Activated CD4-positive, alpha-beta T cell treated with anti-CD3 and anti-CD28 coated beads for 48 hours (primary cell): Measurements from ENCODE around the gene AHCYL1.

Experiments
- DNase-seq: peaks from one replicate; pipeline ENCODE4 v3.0.0-alpha.2; 2020

The AHCYL1 gene

DNA sequence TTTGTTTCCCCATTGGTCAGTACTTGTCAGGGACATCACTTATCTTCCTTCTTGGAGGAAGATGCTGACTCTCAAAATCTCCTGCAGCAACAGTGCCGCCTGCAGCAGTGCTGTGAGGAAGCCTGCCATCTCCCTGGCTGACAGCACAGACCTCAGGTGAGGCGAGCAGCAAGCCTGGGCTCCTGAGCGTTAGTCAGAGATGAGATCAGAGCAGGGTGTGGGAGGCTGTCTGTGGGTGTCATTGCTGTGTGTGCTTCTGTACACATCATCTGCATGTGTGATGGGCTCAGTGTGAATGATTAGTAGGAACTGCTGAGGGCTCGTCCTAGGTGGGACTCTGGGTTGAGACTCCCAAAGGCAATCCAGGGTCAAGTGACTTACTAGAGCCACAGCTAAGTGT, 56.0 kb downstream of the AHCYL1 start:
- DNase-seq, result peak; percentile 52

DNA sequence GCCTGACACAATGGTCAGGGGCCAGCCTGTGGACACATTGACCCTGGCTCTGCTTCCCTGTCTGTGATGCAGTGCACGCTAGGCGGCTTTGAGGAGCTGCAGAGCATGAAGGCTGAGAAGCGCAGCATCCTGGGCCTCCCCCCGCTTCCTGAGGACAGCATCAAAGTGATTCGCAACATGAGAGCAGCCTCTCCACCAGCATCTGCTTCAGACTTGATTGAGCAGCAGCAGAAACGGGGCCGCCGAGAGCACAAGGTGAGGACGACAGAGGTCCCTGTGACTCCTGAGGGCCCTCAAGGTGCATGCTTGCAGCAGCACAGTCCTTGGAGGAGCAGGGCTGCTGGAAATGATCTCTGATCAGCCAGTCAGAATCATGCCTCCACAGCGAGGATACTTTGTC, 58.5 kb downstream of the AHCYL1 start:
- no peak for DNase-seq

DNA sequence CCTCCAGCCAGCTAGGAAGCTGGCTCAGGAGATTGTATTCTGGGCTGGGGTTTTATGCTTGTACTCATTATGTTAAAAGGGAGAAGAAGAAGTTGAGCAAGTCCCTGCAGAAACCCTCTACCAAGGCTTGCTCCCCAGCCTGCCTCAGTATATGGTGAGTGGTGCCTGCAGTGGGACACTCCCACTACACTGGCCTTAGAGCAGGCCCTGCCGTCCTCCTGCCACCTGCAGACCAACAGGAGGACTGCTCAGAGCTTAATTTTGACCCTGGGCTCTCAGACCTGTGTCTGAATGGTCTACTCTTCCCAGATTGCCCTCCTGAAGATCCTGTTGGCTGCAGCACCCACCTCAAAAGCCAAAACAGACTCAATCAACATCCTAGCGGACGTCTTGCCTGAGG, 62.9 kb downstream of the AHCYL1 start:
- no peak for DNase-seq

DNA sequence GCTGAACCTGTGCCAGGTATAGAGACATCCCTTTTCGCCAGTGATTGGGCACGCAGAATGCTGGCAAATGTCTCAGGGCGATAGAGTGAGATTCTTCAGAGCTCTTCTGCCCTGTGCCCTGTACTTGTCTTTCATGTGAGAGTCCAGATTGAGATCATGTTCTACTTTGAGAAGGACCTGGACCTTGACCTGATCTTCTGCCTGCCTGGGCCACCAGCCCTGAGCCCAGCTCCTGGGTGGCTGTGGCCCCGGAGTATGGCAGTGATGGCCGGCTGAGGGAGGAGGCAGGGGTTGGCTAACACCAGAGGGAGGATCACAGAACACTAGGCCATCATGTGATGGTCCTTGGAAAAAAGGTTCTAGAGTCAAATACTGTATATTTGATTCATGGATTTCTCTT, 63.7 kb downstream of the AHCYL1 start:
- no peak for DNase-seq

DNA sequence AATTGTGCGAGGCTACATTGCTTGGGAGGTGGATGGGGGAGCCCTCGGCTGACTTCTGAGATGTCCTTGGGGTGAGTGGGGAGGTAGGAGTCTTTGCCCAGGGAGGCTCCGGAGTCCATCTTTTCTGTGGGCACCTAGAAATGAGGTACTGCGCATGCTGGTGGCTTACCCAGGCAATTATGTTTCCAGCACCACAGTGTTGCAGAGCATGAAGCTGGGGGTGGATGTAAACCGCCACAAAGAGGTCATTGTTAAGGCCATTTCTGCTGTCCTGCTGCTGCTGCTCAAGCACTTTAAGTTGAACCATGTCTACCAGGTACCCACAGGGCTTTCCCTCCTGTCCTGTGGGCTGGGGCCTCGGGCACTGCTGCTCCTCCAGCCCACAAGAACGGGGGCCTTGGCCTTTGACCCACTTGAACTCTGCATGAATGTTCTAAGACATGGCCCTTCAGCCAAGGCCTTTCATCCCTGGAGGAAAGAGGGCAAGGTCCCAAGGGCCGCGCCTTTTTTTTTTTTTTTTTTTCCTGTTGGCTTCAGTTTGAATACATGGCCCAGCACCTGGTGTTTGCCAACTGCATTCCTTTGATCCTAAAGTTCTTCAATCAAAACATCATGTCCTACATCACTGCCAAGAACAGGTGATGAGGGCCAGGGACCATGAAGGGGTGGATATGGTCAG, 64.5 kb downstream of the AHCYL1 start:
- DNase-seq, result no peak

DNA sequence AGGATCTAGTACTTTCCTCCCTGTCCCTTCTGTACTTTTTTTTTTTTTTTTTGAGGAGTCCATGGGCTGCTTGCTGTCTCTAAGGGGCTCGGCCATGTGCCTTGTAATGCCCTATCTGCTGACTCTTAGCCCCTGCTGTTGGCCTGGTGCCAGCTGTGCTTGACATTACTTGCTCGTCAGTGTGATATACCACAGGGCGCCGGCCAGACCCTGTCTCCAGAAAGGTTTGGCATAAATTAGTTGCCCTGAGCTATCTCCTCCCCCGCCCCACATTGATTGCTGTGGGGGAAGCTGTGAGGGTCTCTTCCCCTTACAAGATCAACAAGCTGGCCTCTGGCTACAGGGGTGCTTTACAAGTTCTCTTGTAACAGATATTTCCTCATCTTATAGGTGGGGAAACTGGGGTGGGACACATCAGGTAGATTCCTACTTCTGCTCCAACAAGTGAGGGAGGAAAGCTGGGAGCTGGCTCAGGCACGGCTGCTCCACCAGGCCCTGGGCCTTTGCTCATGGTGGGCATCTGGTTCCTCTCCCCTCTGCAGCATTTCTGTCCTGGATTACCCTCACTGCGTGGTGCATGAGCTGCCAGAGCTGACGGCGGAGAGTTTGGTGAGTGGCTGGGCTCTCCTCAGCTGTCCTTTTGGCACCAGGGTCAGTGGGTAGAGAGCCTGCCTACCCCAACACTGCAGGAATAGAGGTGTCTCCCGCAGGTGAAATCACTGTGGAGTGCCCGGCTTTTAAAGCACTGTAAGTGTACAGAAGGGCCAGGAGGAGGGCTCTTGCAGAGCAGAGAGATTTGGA, 65.4 kb downstream of the AHCYL1 start:
- no peak for DNase-seq

DNA sequence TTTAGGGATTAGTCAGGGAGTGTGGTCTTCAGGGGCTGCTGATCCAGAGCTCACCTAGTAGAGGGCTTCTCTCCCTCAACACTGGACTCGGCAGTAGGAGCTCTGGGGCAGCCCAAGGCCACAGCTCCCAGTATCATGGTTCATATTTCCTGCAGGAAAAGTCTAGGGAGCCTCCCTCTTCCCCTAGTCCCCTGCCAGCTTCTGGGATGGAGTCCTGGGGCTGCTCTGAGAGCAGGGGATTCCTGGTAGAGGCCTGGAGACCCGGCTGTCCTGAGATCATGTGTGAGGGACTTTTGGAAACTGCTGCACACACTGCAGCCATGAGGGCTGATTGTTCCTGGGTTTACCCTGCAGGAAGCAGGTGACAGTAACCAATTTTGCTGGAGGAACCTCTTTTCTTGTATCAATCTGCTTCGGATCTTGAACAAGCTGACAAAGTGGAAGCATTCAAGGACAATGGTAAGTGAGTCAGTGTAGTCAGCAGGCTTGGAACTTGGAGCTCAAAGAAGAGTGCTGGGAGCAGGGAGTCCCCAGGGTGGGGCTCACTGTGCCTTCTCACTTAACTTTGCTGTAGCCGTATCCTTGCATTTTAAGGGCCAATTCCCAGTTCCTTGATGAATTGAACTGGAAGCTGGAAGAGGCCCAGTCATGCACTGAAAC, 66.2 kb downstream of the AHCYL1 start:
- DNase-seq, result no peak

DNA sequence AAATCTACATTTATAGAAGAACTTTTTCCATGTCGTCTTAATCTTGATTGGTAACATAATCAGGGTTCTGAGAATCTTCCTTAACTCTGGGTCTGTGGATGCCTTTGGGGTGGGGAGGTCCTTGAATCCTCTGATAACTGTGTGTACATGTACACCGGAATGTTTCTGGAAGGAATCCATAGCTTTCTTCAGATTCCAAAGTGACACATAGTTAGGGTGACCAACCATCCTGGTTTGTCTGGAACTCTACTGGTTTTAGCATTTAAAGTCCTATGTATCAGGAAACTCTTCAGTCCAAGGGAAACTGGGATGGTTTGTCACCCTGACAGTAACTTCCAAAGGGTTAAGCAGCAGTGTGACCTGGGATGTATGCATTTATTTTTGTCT, 66.7 kb downstream of the AHCYL1 start:
- no peak for DNase-seq

DNA sequence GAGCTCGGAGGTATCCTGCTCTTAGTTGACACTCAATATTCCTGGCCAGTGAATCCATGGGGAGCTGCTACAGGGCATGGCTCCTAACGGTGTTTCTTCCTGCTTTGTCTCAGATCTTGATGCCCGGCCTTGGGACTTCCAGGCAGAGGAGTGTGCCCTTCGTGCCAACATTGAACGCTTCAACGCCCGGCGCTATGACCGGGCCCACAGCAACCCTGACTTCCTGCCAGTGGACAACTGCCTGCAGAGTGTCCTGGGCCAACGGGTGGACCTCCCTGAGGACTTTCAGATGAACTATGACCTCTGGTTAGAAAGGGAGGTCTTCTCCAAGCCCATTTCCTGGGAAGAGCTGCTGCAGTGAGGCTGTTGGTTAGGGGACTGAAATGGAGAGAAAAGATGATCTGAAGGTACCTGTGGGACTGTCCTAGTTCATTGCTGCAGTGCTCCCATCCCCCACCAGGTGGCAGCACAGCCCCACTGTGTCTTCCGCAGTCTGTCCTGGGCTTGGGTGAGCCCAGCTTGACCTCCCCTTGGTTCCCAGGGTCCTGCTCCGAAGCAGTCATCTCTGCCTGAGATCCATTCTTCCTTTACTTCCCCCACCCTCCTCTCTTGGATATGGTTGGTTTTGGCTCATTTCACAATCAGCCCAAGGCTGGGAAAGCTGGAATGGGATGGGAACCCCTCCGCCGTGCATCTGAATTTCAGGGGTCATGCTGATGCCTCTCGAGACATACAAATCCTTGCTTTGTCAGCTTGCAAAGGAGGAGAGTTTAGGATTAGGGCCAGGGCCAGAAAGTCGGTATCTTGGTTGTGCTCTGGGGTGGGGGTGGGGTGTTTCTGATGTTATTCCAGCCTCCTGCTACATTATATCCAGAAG, 69.2 kb downstream of the AHCYL1 start:
- peak; percentile 80 for DNase-seq

DNA sequence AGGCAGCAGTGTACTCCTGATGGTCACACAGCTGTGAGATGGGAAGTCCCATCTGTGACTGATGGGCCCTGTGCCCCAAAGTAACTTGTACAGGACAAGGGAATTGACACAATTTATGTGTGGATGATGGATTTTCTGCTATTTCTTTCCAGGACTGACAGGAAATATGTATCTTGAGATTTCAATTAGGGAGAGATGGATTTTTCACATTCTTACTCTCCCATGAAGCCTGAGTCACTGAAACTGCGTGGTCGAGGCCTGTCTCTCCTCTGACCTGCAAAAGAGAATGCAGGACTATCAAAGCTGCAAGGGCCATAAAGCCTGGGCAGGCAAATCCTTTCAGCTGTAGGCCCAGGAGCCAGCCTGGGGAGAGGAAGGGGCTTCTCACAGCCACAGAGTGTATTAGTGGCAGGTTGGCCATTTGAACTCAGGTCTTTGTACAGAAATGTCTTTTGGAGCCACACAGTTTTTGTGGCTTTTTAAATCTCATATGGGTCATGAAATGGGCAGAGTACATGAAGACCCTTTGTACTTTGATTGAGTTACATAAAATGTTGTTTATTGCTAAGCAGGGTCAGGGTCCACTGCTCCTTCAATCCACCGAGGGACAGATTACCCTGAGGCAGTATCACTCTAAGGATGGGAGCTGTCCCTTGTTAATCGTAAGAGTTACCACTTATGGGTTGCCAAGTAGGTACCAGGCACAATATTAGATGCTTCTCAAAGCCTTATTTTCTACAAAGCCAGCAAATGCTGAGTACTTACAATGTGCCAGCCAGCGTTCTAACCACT, 71.1 kb downstream of the AHCYL1 start:
- DNase-seq, result no peak

DNA sequence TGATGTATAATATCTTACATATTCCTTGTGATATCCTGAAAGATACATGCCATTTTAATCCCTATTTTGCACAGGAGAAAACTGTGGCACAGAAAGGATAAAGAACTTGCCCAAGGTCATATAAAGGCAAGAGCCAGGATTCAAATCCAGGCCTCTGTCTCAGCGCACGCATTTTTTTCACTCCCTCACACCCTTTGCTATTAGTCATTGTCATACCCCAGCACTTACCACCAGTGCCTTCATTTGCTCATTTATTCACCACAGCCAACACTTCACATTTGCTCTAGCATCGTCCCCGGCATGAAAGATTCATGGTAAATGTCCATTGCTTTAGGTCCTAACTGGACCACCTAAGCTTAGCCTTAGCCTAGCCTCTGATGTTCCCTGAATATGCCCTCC, 71.7 kb downstream of the AHCYL1 start:
- DNase-seq, result no peak

DNA sequence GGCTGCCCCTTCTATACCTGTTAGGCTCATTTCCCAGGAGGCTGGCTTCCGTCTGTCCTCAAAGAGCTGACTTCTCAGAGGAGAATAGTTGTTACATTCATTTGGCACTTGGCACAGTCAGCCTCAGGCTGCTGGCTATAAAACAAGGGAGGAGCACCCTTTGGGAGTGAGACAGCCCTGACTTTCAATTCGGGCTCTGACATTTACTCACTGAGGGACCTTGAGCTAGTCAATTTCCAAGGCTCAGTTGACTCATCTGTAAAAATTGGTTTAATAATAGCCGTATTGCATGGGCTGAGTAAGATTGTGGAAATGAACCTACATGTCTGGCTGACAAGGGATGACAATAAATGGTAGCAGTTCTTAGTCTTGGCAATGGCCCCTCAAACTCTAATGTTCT, 72.2 kb downstream of the AHCYL1 start:
- DNase-seq, result no peak

DNA sequence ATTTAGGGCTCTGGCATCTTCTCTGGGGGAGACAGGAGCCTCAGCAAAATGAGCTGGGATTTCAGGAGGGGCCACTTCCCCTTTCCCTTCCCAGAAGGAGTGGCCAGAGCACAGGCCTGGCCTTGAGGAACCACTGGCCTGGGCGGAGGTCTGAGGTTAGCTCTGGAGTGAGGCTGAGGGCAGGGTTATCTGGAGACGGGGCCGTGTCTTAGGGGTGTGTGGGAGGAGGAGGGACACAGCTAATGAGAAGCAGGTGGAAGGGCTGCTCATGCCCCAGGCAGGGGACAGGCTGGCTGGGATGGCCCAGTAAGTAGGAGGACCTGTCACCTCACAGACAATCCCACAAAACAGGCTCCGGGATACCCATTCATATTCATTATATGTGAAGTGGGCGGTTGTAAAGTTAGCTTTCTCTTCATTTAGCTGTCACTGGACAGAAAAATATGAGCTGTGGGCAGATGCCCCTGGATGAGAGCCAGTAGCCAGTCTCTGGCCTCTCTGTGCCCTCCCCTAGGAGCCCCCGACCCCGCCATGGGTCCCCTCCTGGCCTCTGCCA, 73.5 kb downstream of the AHCYL1 start:
- no peak for DNase-seq

DNA sequence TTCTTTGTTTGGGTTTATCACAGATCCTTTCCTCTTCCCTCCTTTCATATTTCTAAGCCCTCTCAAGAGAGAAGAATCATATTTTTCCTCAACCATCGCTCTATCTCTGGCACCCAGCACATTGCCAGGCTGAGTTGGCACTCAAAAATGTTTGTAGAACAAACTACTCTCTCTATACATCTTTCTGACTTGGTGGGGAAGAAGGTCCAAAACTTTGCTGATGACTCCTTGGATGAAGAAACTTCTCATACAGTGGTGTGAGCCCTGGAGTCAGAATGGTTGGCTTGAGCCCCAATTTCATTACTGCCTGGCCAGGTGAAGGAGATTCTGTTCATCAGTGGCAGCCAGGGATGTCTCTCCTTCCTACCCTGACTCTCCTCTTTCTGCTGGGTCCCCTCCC, 74.0 kb downstream of the AHCYL1 start:
- no peak for DNase-seq

DNA sequence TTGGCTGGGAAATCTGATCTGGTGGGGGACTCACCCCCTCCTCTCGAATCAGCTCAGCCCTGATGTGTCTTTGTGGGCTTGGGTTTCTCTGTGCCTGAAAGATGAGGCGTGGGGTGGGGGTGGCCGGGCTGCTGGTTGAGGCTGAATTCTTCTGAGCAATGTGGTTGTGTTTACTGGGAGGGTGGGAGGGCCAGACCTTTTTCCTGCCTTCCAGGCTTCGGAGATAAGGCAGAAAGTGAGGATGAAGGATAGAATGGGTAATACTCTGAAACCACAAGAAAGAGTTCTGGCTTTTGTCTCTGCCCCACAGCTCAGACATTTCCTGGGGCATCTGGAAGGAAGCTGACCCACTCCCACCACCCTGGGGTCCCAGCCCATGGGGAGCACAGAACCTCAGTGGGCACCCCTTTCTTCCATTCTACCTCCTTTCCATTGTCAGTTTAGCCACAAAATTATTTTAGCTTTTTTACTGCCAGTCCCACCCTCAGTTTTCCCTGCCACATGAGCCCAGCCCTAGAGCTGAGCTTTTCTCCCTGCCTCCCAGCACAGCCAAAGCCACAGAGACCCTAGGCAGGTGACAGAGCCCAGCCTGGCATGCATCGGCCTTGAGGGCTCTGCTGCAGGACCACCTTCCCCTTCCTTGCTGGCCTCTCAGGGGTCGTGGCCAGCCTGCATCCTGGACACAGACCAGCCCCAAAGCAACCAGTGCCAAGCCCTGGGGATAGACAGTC, 74.7 kb downstream of the AHCYL1 start:
- DNase-seq, result no peak

DNA sequence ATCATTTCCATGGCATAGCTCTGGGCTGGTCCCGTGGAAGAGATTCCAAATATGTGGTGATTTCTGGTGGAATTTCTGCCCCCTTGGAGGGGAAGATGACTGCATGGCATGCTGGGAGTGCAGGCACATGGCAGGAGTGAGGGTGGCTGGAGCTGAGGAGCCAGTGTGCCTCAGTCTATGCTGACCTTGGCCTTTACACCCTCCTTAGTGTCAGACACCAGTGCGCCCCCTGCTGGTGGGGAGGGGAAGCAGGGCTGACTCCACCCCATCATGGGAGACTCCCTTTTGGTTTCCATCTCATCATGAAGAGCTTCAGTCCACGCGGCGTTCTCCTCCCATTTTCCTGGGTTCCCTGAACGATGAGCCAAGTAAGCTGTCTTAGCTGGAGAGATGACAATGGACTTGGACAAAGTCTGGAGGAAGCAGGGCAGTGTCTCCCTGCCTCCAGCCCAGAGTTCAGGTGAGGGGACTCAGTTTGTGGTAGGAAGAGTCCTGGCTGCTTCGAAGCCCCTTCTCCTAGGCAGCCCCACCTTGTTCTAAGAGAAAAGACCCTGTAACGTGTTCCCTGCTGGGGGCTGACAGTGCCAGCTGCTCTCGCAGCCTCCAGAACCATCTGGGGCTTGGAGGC, 75.6 kb downstream of the AHCYL1 start:
- peak; percentile 88 for DNase-seq

DNA sequence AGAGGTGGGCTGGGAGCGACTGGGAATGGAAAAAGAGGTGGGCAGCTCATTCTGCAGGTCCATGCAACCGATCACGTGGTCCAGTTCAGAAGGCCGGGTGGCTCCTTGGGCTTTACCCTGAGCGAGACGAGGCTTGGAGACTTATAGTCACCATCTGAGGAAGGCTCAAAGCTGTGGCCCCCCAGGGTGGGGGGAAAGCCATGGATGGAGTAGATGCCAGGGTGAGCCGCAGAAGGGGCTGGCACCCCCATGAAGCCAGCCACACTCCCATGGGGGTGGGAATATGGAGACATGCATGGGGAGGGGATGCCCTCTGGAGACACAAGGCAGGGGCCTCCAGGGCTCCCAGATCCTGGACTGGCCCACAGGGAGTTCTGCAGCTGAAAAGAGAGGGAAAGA, 76.1 kb downstream of the AHCYL1 start:
- no peak for DNase-seq

DNA sequence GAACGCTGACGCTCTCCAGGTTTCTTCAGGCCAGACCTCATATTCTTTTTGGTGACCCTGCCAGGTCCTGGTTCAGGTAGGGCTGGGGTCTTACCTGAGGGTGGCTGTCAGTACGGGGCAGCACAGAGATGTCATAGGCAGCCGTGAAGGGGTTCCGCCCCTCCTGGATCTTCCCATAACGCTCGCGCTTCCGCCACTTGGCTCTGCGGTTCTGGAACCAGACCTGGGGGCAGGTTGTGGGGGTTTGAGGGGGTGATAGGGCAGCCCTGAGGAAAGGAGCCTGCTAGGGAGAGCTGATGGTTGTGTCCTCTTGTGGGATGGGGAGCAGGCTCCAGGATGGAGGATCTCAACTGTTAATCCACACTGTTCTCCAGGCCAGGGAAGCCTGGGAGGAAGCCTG, 76.8 kb downstream of the AHCYL1 start:
- no peak for DNase-seq

DNA sequence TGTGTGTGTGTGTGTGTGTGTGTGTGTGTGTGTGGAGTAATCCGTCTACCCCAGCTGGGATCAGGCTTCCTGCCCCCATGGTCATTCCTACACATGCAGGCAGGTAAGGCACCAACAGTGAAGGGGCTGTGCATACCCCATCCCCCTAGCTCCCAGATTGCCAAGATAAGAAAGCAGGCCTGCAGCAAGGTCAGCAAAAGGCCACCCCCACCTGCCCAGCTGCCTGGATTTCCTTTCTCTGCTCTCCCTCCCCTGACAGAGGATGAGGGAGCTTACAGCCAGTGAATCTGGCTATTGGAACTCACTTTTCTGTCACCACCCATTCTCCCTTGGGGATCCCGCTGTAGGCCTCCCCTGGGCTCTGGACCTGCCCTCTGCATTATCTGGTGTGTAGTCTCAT, 78.0 kb downstream of the AHCYL1 start:
- DNase-seq, result no peak

DNA sequence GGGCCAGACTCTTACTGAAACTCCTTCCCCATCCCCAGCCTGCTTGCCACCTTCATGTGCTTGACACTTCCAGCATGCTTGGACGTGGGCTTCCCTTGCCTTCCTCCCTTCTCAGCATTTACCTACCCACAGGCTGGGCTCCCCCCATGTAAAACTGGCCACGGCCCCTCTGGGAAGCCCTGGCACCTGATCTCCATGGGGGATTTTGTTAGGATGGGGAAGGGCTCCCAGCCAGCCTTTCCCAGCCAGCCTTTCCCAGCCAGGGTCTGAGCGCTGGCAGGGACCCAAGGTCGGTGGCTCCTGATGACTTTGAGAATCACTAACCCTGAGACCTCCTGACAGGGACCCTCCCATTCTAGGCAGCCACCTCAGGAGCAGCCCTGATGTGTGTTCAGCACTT, 79.2 kb downstream of the AHCYL1 start:
- DNase-seq, result no peak
